ENCODE measurements around the gene SLC25A13. TPM values are rescaled to one million over a fixed set of nuclear protein-coding genes. Genes with fewer than 3 reads are reported as not detected.

Gene SLC25A13
- total and polyA plus RNA-seq, 2 of the 4 experiments (the other 2 are of a cell fraction) = 7.4 to 11.7 TPM

GRCh38 chr7:96177353-96177752, 144.5 kb downstream of the SLC25A13 start:
- dilution Hi-C loops (cut with HindIII; ENCODE audit: low sequenced_read_pairs, unreplicated experiment) = no loop called here
- H3K4me2 ChIP-seq (ENCODE audit: low read depth, low read length) = no peak overlapping the region
- ATAC-seq (ENCODE audit: low read depth) (no peak), DNase-seq (no peak)
- no CpG with 5 or more reads among the region's 3 CpGs for WGBS, 2 experiments (ENCODE audit: extremely low coverage in 2 of 2, insufficient read length in 1 of 2)
- H2BK20ac ChIP-seq (ENCODE audit: low read depth, low read length) = no peak overlapping the region
- intact Hi-C loops (cut with micrococcal nuclease) = loop anchor here (5.0 kb wide), 1 partner anchor 850 kb away; no protein-coding TSS in a partner anchor
- H3K36me3 ChIP-seq (ENCODE audit: control insufficient read depth, insufficient read depth, low read length) = 0 out of 2 replicates have a peak, but pooled peaks cover 2% of the 10 kb centered on the region
- no peak overlapping the region for H2AK5ac ChIP-seq (ENCODE audit: low read depth, low read length)
- H3K14ac ChIP-seq (replicated peaks; ENCODE audit: low read depth, low read length) = no peak overlapping the region
- ChIA-PET POLR2A (ENCODE audit: unreplicated experiment) (interaction anchor here (0.6 kb wide), 1 partner anchor 20 kb away, joined by 4 read pairs; no protein-coding TSS in a partner anchor), CTCF (interaction anchor here (1.1 kb wide), 1 partner anchor 35 kb away, joined by 3 read pairs; no protein-coding TSS in a partner anchor)
- in situ Hi-C loops (cut with MboI; ENCODE audit: low sequenced_read_pairs) = no loop called here
- no peaks in the 10 kb centered on the region for H3K4me1 ChIP-seq (ENCODE audit: control insufficient read depth, insufficient read depth, low read length)
- H3K56ac ChIP-seq (ENCODE audit: extremely low read depth, insufficient read depth, low read length) = no peak overlapping the region
- H3K4me3 ChIP-seq (ENCODE audit: insufficient read depth, low read depth, low read length) = no peak overlapping the region
- no peak overlapping the region for H2BK15ac ChIP-seq (ENCODE audit: low read depth, low read length)
- no peak overlapping the region for H4K8ac ChIP-seq (ENCODE audit: low read depth in 2 of 2, low read length in 2 of 2)
- no peak overlapping the region for H4K91ac ChIP-seq (ENCODE audit: insufficient read depth, low read depth, low read length)
- H2BK5ac ChIP-seq (ENCODE audit: low read depth, low read length, poor library complexity, severe bottlenecking) = no peak overlapping the region
- H3K79me1 ChIP-seq (ENCODE audit: low read depth in 1 of 2, low read length in 2 of 2) = no peaks in the 10 kb centered on the region
- no TSS peak for BruUV-seq (replicated peaks)
- no peaks in the 10 kb centered on the region for H3K9me3 ChIP-seq (ENCODE audit: control insufficient read depth, insufficient read depth, low read length)
- TF ChIP-seq ELK1 (IDR thresholded peaks at IDR 0.05; ENCODE audit: borderline replicate concordance, low read depth, low read length) (no peak), FOS (IDR thresholded peaks at IDR 0.05; ENCODE audit: low read depth, low read length) (no peak), RCOR1 (IDR thresholded peaks at IDR 0.05; ENCODE audit: insufficient replicate concordance, low read length) (no peak), MAFK (IDR thresholded peaks at IDR 0.05; ENCODE audit: low read depth, low read length) (no peak), RAD21 (IDR thresholded peaks at IDR 0.05; ENCODE audit: low read length) (no peak), MAZ (IDR thresholded peaks at IDR 0.05; ENCODE audit: borderline replicate concordance, low read depth, low read length) (no peak), POLR2A (IDR thresholded peaks at IDR 0.05; ENCODE audit: low read depth, low read length) (no peak), USF2 (IDR thresholded peaks at IDR 0.05; ENCODE audit: low read depth, low read length) (no peak), CEBPB (IDR thresholded peaks at IDR 0.05; ENCODE audit: low read depth, low read length) (no peak), CTCF (conservative IDR thresholded peaks at IDR 0.05; ENCODE audit: low read depth, low read length) (no peak), RFX5 (IDR thresholded peaks at IDR 0.05; ENCODE audit: low read depth, low read length) (no peak), MXI1 (IDR thresholded peaks at IDR 0.05; ENCODE audit: borderline replicate concordance, low read depth, low read length) (no peak), SMC3 (IDR thresholded peaks at IDR 0.05; ENCODE audit: low read depth, low read length) (no peak), NFE2L2 (IDR thresholded peaks at IDR 0.05; ENCODE audit: low read depth, low read length) (no peak)
- no peak overlapping the region for H4K5ac ChIP-seq (ENCODE audit: low read depth, low read length)
- H2AK9ac ChIP-seq (replicated peaks; ENCODE audit: low read depth, low read length, poor library complexity) = no peak overlapping the region
- H3K27ac ChIP-seq (ENCODE audit: insufficient read depth, low read length) = no peak overlapping the region
- H3K9me1 ChIP-seq (ENCODE audit: insufficient read depth, low read length) = 0 out of 2 replicates have a peak, but pooled peaks cover 2% of the 10 kb centered on the region
- no peak overlapping the region for H3K9ac ChIP-seq (ENCODE audit: low read depth, low read length)
- H3K18ac ChIP-seq (ENCODE audit: low read depth, low read length) = no peak overlapping the region
- H2AFZ ChIP-seq (replicated peaks; ENCODE audit: low read length, poor library complexity) = no peak overlapping the region
- H3K27me3 ChIP-seq (ENCODE audit: control insufficient read depth, insufficient read depth, low read length) = no peaks in the 10 kb centered on the region
- no peak overlapping the region for H3K23ac ChIP-seq (ENCODE audit: low read depth, low read length)
- no peaks in the 10 kb centered on the region for H4K20me1 ChIP-seq (ENCODE audit: insufficient read depth, low read length)
- no peak overlapping the region for H3K4ac ChIP-seq (ENCODE audit: low read depth, low read length)
- H2BK120ac ChIP-seq (ENCODE audit: low read depth, low read length) = no peak overlapping the region

Data from IMR-90 (cell line).